ENCODE measurements around the gene EHF. TPM values are rescaled to one million over a fixed set of nuclear protein-coding genes. Genes with fewer than 3 reads are reported as not detected.

The EHF gene
- total and polyA plus RNA-seq, 5 donors from 2014 or later, result not detected

- Histone ChIP-seq H3K36me3 (ENCODE audit: control insufficient read depth, insufficient read depth, low read length) (no peaks in the 10 kb centered on the region), H3K4me3 (ENCODE audit: low read depth, low read length) (no peak overlapping the region), H3K27me3 (ENCODE audit: control insufficient read depth, insufficient read depth, low read length) (no peaks in the 10 kb centered on the region), H3K27ac (ENCODE audit: insufficient read depth, low read length, poor library complexity, severe bottlenecking) (no peak overlapping the region), H3K9me3 (ENCODE audit: control insufficient read depth in 2 of 2, low read length in 2 of 2) (no peaks in the 10 kb centered on the region), H3K4me1 (ENCODE audit: control insufficient read depth, insufficient read depth, low read length, poor library complexity, severe bottlenecking) (no peaks in the 10 kb centered on the region)
- Mint-ChIP-seq H3K27ac (no peak overlapping the region), H3K36me3 (no peaks in the 10 kb centered on the region), H3K27me3 (peaks cover 15% of the 10 kb centered on the region), H3K9me3 (no peaks in the 10 kb centered on the region), H3K4me1 (no peaks in the 10 kb centered on the region), H3K4me3 (no peak overlapping the region)
- no peak for DNase-seq
- no peak for ATAC-seq (ENCODE audit: low read depth in 2 of 2)
These were observed 20.0 kb downstream of the EHF start for GRCh38 chr11:34640924-34641275.

- H3K9me3 Mint-ChIP-seq, result no peaks in the 10 kb centered on the region
These were observed 20.6 kb downstream of the EHF start for GRCh38 chr11:34641456-34641855.

DNA sequence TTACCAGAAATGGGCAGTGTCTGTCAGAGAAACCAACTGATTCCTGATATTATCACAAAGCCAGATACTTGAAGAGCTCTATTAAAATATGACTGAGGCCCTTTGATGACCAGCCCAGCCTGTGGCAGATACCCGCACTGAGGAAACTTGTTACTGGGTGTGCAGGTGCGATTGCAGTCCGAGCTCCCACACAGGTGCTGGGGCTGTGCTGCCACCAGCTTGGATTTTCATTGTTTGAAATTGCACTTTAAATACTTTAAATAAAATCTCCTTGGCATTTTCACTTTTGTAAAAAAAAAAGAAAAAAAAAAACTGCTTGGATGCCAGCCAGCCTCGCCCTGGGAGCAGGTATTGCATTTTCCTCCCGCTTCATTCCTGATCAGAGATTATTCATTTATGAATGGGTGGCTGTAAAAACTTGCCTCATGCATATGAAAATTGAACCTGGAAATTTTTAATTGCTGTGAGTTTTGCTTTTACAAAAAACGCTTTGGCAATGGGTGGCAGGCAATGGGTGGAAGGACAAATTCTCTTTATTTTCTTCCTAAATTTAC is 21.2 kb downstream of the EHF start:
- DNase-seq (no peak), ATAC-seq (ENCODE audit: low read depth in 2 of 2) (no peak)
- Histone ChIP-seq H3K4me1 (ENCODE audit: control insufficient read depth, insufficient read depth, low read length, poor library complexity, severe bottlenecking) (no peaks in the 10 kb centered on the region), H3K27me3 (ENCODE audit: control insufficient read depth, insufficient read depth, low read length) (no peaks in the 10 kb centered on the region), H3K4me3 (ENCODE audit: low read depth, low read length) (no peak overlapping the region), H3K27ac (ENCODE audit: insufficient read depth, low read length, poor library complexity, severe bottlenecking) (no peak overlapping the region), H3K36me3 (ENCODE audit: control insufficient read depth, insufficient read depth, low read length) (no peaks in the 10 kb centered on the region), H3K9me3 (ENCODE audit: control insufficient read depth in 2 of 2, low read length in 2 of 2) (no peaks in the 10 kb centered on the region)
- Mint-ChIP-seq H3K4me3 (no peak overlapping the region), H3K9me3 (no peaks in the 10 kb centered on the region), H3K27ac (no peak overlapping the region), H3K27me3 (peaks cover 17% of the 10 kb centered on the region), H3K36me3 (no peaks in the 10 kb centered on the region), H3K4me1 (no peaks in the 10 kb centered on the region)

More at GRCh38 chr11:34641456-34641855, 20.6 kb downstream of the EHF start:
- Histone ChIP-seq H3K36me3 (ENCODE audit: control insufficient read depth, insufficient read depth, low read length) (no peaks in the 10 kb centered on the region), H3K9me3 (ENCODE audit: control insufficient read depth in 2 of 2, low read length in 2 of 2) (no peaks in the 10 kb centered on the region), H3K27me3 (ENCODE audit: control insufficient read depth, insufficient read depth, low read length) (no peaks in the 10 kb centered on the region), H3K4me3 (ENCODE audit: low read depth, low read length) (no peak overlapping the region), H3K27ac (ENCODE audit: insufficient read depth, low read length, poor library complexity, severe bottlenecking) (no peak overlapping the region), H3K4me1 (ENCODE audit: control insufficient read depth, insufficient read depth, low read length, poor library complexity, severe bottlenecking) (no peaks in the 10 kb centered on the region)
- Mint-ChIP-seq H3K4me3 (no peak overlapping the region), H3K27me3 (peaks cover 15% of the 10 kb centered on the region), H3K27ac (no peak overlapping the region), H3K36me3 (no peaks in the 10 kb centered on the region), H3K4me1 (no peaks in the 10 kb centered on the region)
- no peak for ATAC-seq (ENCODE audit: low read depth in 2 of 2)
- DNase-seq, result no peak

GRCh38 chr11:34642873-34643272 is 22.0 kb downstream of the EHF start:
- Histone ChIP-seq H3K4me3 (ENCODE audit: low read depth, low read length) (no peak overlapping the region), H3K4me1 (ENCODE audit: control insufficient read depth, insufficient read depth, low read length, poor library complexity, severe bottlenecking) (no peaks in the 10 kb centered on the region), H3K27me3 (ENCODE audit: control insufficient read depth, insufficient read depth, low read length) (no peaks in the 10 kb centered on the region), H3K27ac (ENCODE audit: insufficient read depth, low read length, poor library complexity, severe bottlenecking) (no peak overlapping the region), H3K9me3 (ENCODE audit: control insufficient read depth in 2 of 2, low read length in 2 of 2) (no peaks in the 10 kb centered on the region), H3K36me3 (ENCODE audit: control insufficient read depth, insufficient read depth, low read length) (no peaks in the 10 kb centered on the region)
- H3K9me3 Mint-ChIP-seq, result no peaks in the 10 kb centered on the region
- DNase-seq (no peak), ATAC-seq (ENCODE audit: low read depth in 2 of 2) (no peak)
- no peak overlapping the region for H3K4me3 Mint-ChIP-seq
- H3K27ac Mint-ChIP-seq, result no peak overlapping the region
- peaks cover 23% of the 10 kb centered on the region for H3K27me3 Mint-ChIP-seq
- no peaks in the 10 kb centered on the region for H3K36me3 Mint-ChIP-seq
- H3K4me1 Mint-ChIP-seq, result no peaks in the 10 kb centered on the region

DNA sequence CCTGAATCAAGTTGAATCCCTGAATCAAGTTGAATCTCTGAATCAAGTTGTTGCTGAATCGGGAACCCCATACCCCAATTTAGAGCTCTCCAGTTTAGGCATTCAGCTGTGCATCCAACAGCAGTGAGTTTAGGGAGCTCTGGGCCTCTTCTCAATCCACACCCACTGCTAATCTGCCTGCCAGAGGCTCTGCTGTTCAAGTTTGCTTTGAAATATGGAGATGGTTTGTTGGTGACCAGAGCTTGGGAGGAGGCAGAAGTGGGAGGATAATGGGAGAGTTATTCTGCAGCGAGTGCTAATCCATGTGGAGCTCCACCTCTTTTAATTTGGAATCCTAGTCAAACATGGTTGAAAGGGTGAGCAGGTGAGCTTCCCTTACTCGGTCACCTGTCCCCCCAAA is 22.4 kb downstream of the EHF start:
- H3K27ac Mint-ChIP-seq, result no peak overlapping the region
- peaks cover 24% of the 10 kb centered on the region for H3K27me3 Mint-ChIP-seq
- H3K9me3 ChIP-seq (ENCODE audit: control insufficient read depth in 2 of 2, low read length in 2 of 2), result no peaks in the 10 kb centered on the region
- no peaks in the 10 kb centered on the region for H3K4me1 Mint-ChIP-seq
- no peaks in the 10 kb centered on the region for H3K4me1 ChIP-seq (ENCODE audit: control insufficient read depth, insufficient read depth, low read length, poor library complexity, severe bottlenecking)
- H3K4me3 ChIP-seq (ENCODE audit: low read depth, low read length), result no peak overlapping the region
- H3K36me3 Mint-ChIP-seq, result no peaks in the 10 kb centered on the region
- no peaks in the 10 kb centered on the region for H3K36me3 ChIP-seq (ENCODE audit: control insufficient read depth, insufficient read depth, low read length)
- DNase-seq, result no peak
- H3K9me3 Mint-ChIP-seq, result no peaks in the 10 kb centered on the region
- H3K4me3 Mint-ChIP-seq, result no peak overlapping the region
- no peak overlapping the region for H3K27ac ChIP-seq (ENCODE audit: insufficient read depth, low read length, poor library complexity, severe bottlenecking)
- ATAC-seq (ENCODE audit: low read depth in 2 of 2), result no peak
- H3K27me3 ChIP-seq (ENCODE audit: control insufficient read depth, insufficient read depth, low read length), result no peaks in the 10 kb centered on the region

DNA sequence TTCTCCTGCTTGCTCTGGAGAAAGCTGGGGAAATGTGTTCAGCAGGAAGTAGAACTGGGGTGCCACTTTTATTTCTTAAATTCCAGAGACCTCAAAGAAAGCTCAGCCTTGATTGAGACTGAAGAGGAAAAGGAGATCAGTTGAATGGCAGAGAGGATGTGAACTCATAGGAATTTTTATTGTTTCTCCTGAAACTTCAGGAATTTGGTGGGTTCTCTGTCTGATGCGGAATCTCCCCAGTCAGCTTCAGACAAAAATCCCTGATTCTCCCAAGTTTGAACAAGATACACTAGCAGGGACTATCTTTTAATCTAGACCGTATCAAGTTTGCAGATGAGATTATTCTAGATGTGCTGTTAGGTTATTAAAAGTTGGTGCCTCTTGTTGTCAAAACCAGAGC is 23.0 kb downstream of the EHF start:
- H3K9me3 Mint-ChIP-seq, result no peaks in the 10 kb centered on the region
- Histone ChIP-seq H3K27me3 (ENCODE audit: control insufficient read depth, insufficient read depth, low read length) (no peaks in the 10 kb centered on the region), H3K36me3 (ENCODE audit: control insufficient read depth, insufficient read depth, low read length) (no peaks in the 10 kb centered on the region), H3K9me3 (ENCODE audit: control insufficient read depth in 2 of 2, low read length in 2 of 2) (no peaks in the 10 kb centered on the region), H3K27ac (ENCODE audit: insufficient read depth, low read length, poor library complexity, severe bottlenecking) (no peak overlapping the region), H3K4me1 (ENCODE audit: control insufficient read depth, insufficient read depth, low read length, poor library complexity, severe bottlenecking) (no peaks in the 10 kb centered on the region), H3K4me3 (ENCODE audit: low read depth, low read length) (no peak overlapping the region)
- ATAC-seq (ENCODE audit: low read depth in 2 of 2) (no peak), DNase-seq (no peak)
- H3K27me3 Mint-ChIP-seq, result peaks cover 24% of the 10 kb centered on the region
- no peaks in the 10 kb centered on the region for H3K36me3 Mint-ChIP-seq
- no peaks in the 10 kb centered on the region for H3K4me1 Mint-ChIP-seq
- H3K4me3 Mint-ChIP-seq, result no peak overlapping the region
- H3K27ac Mint-ChIP-seq, result no peak overlapping the region

DNA sequence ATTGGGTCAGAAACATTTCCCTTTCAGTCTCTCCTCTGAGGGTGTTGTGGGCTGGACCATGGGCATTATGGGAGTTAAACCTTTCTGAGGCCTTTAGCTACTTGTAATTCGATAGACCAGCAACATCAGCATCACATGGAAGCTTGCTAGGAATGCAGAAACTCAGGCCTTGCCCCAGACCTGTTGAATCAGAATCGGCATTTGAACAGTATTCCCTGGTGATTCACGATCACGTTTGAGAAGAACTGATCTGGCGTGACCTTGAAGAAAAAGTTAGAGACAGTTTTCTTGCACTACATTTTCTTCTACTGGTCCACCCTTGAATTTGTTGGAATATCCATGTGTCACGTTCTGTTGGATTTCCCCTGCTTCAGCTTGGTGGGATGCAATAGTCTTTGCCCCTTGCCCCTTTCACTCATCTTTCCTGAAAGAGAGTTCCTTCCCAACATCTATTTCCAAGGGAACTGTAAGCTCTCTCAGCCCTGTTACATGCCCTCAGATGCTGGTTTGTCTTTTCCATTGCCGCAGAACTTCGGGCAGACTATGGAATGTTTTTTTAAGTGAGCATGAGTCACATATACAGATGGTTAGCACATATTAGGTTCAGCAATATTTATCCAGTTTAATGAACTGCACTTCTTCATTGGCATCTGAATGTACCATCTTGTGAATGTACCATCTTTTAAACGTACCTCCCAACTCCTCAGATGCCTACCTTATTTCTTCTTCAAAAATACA is 23.9 kb downstream of the EHF start:
- H3K9me3 Mint-ChIP-seq, result peaks cover 0 to 2% (median 0%) of the 10 kb centered on the region in 7 donors
- Histone ChIP-seq H3K27me3 (ENCODE audit: control insufficient read depth, insufficient read depth, low read length) (no peaks in the 10 kb centered on the region), H3K36me3 (ENCODE audit: control insufficient read depth, insufficient read depth, low read length) (no peaks in the 10 kb centered on the region), H3K4me3 (ENCODE audit: low read depth, low read length) (no peak overlapping the region), H3K9me3 (ENCODE audit: control insufficient read depth in 2 of 2, low read length in 2 of 2) (no peaks in the 10 kb centered on the region), H3K27ac (ENCODE audit: insufficient read depth, low read length, poor library complexity, severe bottlenecking) (no peak overlapping the region), H3K4me1 (ENCODE audit: control insufficient read depth, insufficient read depth, low read length, poor library complexity, severe bottlenecking) (no peaks in the 10 kb centered on the region)
- no peak overlapping the region for H3K4me3 Mint-ChIP-seq
- H3K4me1 Mint-ChIP-seq, result peaks cover 0 to 4% (median 1%) of the 10 kb centered on the region in 4 donors
- H3K36me3 Mint-ChIP-seq, result no peaks in the 10 kb centered on the region
- no peak for DNase-seq
- ATAC-seq (ENCODE audit: low read depth in 2 of 2), result no peak
- no peak overlapping the region for H3K27ac Mint-ChIP-seq
- peaks cover 17% of the 10 kb centered on the region for H3K27me3 Mint-ChIP-seq

DNA sequence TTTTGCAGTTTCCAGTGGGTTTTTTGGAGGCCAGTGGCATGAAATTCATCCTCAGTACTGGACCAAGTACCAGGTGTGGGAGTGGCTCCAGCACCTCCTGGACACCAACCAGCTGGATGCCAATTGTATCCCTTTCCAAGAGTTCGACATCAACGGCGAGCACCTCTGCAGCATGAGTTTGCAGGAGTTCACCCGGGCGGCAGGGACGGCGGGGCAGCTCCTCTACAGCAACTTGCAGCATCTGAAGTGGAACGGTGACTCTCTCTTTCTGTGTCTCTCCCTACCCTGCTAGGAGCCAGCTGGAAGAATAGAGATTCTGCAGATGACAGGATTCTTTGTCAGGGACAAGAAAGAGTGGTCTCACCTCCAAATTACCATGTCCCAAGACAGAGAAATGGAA is 25.5 kb downstream of the EHF start:
- ATAC-seq (ENCODE audit: low read depth in 2 of 2), result no peak
- no peaks in the 10 kb centered on the region for H3K9me3 ChIP-seq (ENCODE audit: control insufficient read depth in 2 of 2, low read length in 2 of 2)
- no peak for DNase-seq
- H3K4me1 ChIP-seq (ENCODE audit: control insufficient read depth, insufficient read depth, low read length, poor library complexity, severe bottlenecking), result peaks cover 8% of the 10 kb centered on the region
- Mint-ChIP-seq H3K4me3 (no peak overlapping the region), H3K27me3 (peaks cover 17% of the 10 kb centered on the region), H3K9me3 (peaks cover 0 to 2% (median 0%) of the 10 kb centered on the region in 7 donors), H3K36me3 (no peaks in the 10 kb centered on the region), H3K4me1 (peaks cover 0 to 13% (median 6%) of the 10 kb centered on the region in 4 donors), H3K27ac (no peak overlapping the region)
- no peaks in the 10 kb centered on the region for H3K27me3 ChIP-seq (ENCODE audit: control insufficient read depth, insufficient read depth, low read length)
- no peaks in the 10 kb centered on the region for H3K36me3 ChIP-seq (ENCODE audit: control insufficient read depth, insufficient read depth, low read length)
- H3K4me3 ChIP-seq (ENCODE audit: low read depth, low read length), result no peak overlapping the region
- no peak overlapping the region for H3K27ac ChIP-seq (ENCODE audit: insufficient read depth, low read length, poor library complexity, severe bottlenecking)
